Activated CD4-positive, alpha-beta T cell treated with anti-CD3 and anti-CD28 coated beads, Interleukin-2, amount 10 ng/mL, durations not matched to agents 24 days and 14 days (primary cell): Measurements from ENCODE around the gene COL28A1. TPM values are rescaled to one million over a fixed set of nuclear protein-coding genes. Genes with fewer than 3 reads are reported as not detected.
"Not testable (repeated sequence)": the region's sequence is repeated elsewhere in the genome, so short reads cannot be mapped to it uniquely, and the experiment has no call there.

ENCODE experiments used
- DNase-seq: peaks from one replicate; pipeline ENCODE4 v3.0.0; 2022
- H3K27ac Mint-ChIP-seq: one replicate; pipeline ENCODE4 v1.8.0; 2022; ENCODE audit warnings: mild to moderate bottlenecking, mixed read lengths
- H3K27me3 Mint-ChIP-seq: one replicate; pipeline ENCODE4 v1.8.0; 2022; ENCODE audit warnings: mixed read lengths
- H3K36me3 Mint-ChIP-seq: one replicate; pipeline ENCODE4 v1.8.0; 2022; ENCODE audit warnings: low read depth, mild to moderate bottlenecking, mixed read lengths
- H3K4me1 Mint-ChIP-seq: one replicate; pipeline ENCODE4 v1.8.0; 2021; ENCODE audit warnings: mixed read lengths
- H3K4me3 Mint-ChIP-seq: one replicate; pipeline ENCODE4 v1.8.0; 2022; ENCODE audit warnings: mild to moderate bottlenecking, moderate library complexity, mixed read lengths
- H3K9me3 Mint-ChIP-seq: one replicate; pipeline ENCODE4 v1.8.0; 2021; ENCODE audit warnings: mixed read lengths
- intact Hi-C: fragments of 100-400 bp; cut with micrococcal nuclease; formaldehyde crosslinking; loops from one replicate; pipeline ENCODE4 v1.15.1; 2023
- total RNA-seq: library from RNA; stranded (reverse); gene quantifications from 2 replicates; pipeline ENCODE4 v1.2.3, GENCODE V29; 2022

The COL28A1 gene
- total RNA-seq, 1 donor from 2014 or later: not detected

DNA sequence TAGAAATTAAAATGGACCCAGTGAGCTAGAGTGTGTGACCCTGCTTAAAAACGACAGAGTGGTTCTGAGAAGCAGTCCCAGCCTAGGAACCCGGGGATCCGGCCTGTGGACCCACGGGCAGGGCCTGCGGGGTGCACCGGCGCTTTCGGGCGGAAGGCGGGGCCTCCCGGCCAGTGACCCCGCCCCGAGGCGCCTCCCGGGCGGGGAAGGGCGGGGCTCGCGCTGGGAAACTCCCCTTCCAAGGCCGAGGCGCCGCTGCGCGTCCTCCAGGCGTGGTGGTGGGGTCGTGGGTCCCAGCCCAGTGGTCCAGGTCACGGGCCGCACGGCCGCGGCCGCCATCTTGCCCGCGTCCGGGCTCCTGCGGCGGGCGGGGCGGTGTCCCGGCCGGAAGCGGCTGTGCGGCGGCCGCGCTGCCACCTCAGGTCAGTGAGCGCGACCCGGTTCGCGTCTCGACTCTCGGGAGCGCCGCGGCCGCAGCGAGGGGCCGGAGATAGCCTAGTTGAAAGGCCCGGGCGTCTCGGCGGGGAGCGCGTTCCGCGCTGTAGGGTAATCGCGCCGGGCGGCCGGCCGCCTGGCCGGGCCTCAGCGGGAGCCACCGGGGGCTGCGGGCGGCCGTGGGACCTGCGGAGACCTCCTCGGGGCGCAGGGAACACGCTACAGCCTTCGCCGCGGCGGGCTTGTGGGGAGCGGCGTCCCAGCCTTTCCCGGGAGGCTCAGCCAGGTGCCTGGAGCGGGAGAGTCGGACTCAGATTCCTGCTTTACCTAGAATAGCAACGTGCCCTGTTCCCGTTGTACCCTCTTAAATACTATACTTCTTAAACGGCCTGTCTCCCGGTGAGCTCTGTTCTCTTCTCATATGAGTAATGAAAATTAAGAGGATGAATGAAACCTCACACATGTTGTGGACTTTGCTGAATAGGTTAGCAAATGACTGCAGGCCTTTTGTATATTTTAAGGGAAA lies 31.3 kb upstream of the COL28A1 start, which contains the start of gene MIOS:
Gene MIOS (plus strand): TSS at position 234 of the 961 bp plus-strand sequence. CDS start 5,592 bp downstream, outside the sequence.
- Mint-ChIP-seq H3K36me3 (peaks cover 17% of the 10 kb centered on the region), H3K27me3 (no peaks in the 10 kb centered on the region), H3K4me3 (peak within 1 kb of the TSS; percentile 84), H3K4me1 (peaks cover 23% of the 10 kb centered on the region), H3K9me3 (no peaks in the 10 kb centered on the region), H3K27ac (peak within 1 kb of the TSS; percentile 79)
- peak; percentile 96 for DNase-seq
- intact Hi-C loops: loop anchor here (1.0 to 10.0 kb wide), 5 partner anchors 208 to 565 kb away; partner anchors contain the start of genes C1GALT1 and GLCCI1

DNA sequence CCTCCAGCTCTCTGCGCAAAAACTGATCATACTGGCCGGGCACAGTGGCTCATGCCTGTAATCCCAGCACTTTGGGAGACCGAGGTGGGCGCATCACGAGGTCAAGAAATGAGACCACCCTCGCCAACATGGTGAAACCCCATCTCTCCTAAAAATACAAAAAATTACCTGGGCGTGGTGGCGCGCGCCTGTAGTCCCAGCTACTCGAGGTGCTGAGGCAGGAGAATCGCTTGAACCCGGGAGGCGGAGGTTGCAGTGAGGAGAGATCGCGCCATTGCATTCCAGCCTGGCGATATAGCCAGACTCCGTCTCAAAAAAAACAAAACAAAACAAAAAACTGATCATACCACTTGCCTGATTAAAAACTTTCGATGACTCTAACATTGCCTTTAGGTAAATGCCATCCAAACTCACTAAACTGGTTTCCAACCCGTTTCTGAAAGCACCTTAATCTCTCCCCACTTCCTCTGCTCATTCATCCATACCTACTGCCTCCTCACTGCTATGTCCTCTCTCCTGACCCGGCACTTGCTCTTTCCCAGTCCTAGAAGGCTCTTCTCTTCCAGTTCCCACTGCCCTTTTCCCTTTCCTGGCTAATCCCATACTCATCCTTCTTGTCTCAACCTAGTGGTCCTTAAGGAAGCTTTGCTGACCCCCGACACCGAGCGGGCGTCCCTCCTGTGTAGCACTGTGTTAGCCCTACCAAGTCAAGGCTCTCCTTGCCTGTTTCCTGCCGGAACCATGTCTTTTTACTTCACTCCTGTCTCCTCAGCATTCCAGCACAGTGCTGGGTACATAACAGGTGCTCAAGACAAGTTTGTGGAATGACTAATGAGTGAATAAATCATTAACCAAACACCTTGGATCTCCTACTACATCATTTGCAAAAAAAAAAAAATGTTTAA lies 30.3 kb upstream of the COL28A1 start:
- H3K4me1 Mint-ChIP-seq: peaks cover 23% of the 10 kb centered on the region
- intact Hi-C loops: loop anchor here (1.0 to 10.0 kb wide), 6 partner anchors 74 to 566 kb away; partner anchors contain the start of genes C1GALT1, GLCCI1 and UMAD1
- DNase-seq: peak; percentile 65
- no peak overlapping the region for H3K27ac Mint-ChIP-seq
- no peak overlapping the region for H3K4me3 Mint-ChIP-seq
- H3K9me3 Mint-ChIP-seq: peaks cover 3% of the 10 kb centered on the region
- H3K27me3 Mint-ChIP-seq: peaks cover 2% of the 10 kb centered on the region
- peaks cover 17% of the 10 kb centered on the region for H3K36me3 Mint-ChIP-seq

DNA sequence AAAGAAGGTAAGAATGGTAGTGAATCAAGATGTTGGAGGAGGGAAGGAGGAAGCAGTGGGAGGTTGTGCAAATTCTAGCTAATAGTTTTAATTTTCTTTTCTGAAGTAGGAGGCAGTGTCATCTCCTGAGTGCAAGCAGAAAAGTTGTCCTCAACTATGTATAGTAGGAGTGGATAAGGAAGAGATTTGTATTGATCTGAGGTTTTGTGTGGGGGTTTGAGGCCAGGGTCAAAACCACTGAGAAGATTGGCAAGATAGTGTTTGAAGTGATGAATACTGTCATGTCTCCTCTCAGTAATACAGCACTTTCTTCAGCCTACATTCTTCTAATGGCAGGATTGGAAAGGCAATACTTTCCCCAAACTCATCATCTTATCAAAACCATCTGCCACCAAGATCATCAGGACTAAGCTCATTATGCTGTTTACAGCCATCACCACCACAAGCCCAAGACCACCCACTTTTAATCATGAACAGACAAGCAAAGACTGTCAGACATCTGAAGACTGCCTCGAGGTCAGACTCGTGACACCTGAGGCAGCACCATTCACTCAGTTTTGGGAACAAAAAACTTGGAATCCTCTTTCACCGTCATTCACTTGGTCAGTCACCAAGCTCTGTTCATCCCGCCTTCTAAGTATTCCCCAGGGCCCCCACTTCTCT lies 29.5 kb upstream of the COL28A1 start:
- peaks cover 22% of the 10 kb centered on the region for H3K4me1 Mint-ChIP-seq
- intact Hi-C loops: loop anchor here (1.0 to 10.0 kb wide), 5 partner anchors 75 to 567 kb away; partner anchors contain the start of genes GLCCI1 and UMAD1
- H3K4me3 Mint-ChIP-seq: no peak overlapping the region
- no peak overlapping the region for H3K27ac Mint-ChIP-seq
- peaks cover 15% of the 10 kb centered on the region for H3K36me3 Mint-ChIP-seq
- H3K27me3 Mint-ChIP-seq: peaks cover 11% of the 10 kb centered on the region
- H3K9me3 Mint-ChIP-seq: peaks cover 6% of the 10 kb centered on the region
- no peak for DNase-seq

DNA sequence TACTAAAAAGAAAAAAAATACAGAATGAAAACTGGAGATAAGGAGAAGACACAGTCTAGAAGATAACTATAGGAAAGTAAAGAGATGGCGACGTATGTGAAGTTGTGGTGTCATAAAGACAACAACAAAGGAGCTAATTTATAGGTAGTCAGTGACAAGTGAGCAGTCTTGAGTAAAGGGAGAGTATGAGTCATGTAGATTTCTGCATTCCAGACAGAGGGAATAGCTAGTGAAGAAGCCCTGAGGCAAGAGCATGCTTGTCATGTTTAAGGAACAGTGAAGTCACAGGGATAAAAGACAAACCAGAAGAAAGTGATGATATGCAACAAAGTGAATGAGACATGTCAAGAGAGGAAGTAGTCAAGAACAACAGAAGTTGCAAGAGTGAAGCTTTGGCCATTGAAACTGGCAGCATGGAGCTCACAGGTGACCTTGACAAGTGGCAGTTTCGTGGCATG lies 28.7 kb upstream of the COL28A1 start:
- intact Hi-C loops: loop anchor here (10.0 kb wide), 1 partner anchor 210 kb away; no protein-coding TSS in a partner anchor
- Mint-ChIP-seq H3K36me3 (peaks cover 9% of the 10 kb centered on the region), H3K4me3 (no peak overlapping the region), H3K27me3 (peaks cover 16% of the 10 kb centered on the region), H3K9me3 (peaks cover 6% of the 10 kb centered on the region), H3K27ac (no peak overlapping the region), H3K4me1 (peaks cover 15% of the 10 kb centered on the region)
- no peak for DNase-seq

DNA sequence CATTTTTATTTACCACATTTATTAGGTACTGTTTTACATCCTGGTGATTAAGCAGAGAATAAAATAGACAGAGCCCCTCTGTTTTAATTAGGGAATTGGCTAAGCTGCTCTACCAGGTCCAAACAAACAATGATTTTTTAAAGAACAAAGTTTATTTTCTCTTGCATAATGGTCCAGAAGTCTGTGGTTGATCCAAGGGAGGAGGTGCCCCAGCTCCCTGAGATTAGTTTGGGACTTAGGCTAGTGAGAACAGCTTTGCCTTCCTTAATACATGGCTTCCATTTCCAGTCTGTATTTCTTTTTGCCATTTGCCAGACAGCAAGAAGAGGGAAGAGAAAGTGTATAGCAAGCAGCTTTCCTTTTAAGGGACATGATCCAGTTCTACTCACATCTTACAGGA lies 28.1 kb upstream of the COL28A1 start:
- Mint-ChIP-seq H3K4me3 (no peak overlapping the region), H3K36me3 (peaks cover 6% of the 10 kb centered on the region)

DNA sequence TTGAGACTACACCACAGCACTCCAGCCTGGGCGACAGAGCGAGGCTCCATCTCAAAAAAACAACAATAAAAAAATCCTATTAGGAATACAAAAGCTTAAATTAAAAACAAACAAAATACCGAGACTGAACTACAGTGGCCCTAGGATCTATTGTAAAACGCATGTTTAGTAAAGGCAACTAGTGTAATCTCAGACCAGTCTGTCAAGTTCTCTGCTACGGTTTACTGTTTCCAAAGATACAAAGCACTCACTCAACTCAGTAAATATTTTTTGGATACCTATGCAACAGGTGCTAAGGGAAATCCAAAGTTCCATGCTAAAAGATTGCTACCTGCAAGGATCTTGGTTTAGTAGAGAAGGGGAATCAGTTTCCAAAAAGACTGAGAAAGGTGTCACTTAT lies 27.6 kb upstream of the COL28A1 start:
- Mint-ChIP-seq H3K27me3 (peaks cover 23% of the 10 kb centered on the region), H3K4me3 (no peak overlapping the region), H3K27ac (no peak overlapping the region), H3K36me3 (peaks cover 4% of the 10 kb centered on the region), H3K4me1 (peaks cover 5% of the 10 kb centered on the region), H3K9me3 (peaks cover 14% of the 10 kb centered on the region)
- no peak for DNase-seq
- intact Hi-C loops: loop anchor here (10.0 kb wide), 1 partner anchor 212 kb away; no protein-coding TSS in a partner anchor

More for the DNA sequence above, 28.1 kb upstream of the COL28A1 start:
- DNase-seq: no peak
- no peak overlapping the region for H3K27ac Mint-ChIP-seq
- H3K27me3 Mint-ChIP-seq: peaks cover 20% of the 10 kb centered on the region
- H3K4me1 Mint-ChIP-seq: peaks cover 9% of the 10 kb centered on the region
- H3K9me3 Mint-ChIP-seq: peaks cover 8% of the 10 kb centered on the region
- intact Hi-C loops: loop anchor here (10.0 kb wide), 1 partner anchor 211 kb away; no protein-coding TSS in a partner anchor

DNA sequence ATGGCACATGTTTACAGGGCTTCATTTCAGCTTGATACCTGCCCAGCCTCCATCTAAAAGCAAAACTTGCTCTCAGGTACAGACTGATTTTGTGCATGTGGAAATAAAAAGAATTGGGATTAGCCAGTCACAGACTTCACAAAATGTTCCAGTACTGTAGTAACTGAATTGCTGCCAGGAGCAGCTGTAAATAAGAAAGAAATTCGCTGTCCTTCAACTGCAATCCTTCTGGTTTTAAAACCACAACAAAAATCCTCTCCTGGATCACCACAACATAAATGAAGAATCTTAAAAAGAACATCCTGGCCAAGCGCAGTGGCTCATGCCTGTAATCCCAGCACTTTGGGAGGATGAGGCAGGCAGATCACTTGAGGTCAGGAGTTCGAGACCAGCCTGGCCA lies 27.1 kb upstream of the COL28A1 start:
- Mint-ChIP-seq H3K4me1 (no peaks in the 10 kb centered on the region), H3K9me3 (peaks cover 19% of the 10 kb centered on the region), H3K27ac (no peak overlapping the region), H3K27me3 (peaks cover 28% of the 10 kb centered on the region), H3K36me3 (peaks cover under 1% of the 10 kb centered on the region), H3K4me3 (no peak overlapping the region)
- no peak for DNase-seq
- intact Hi-C loops: loop anchor here (10.0 kb wide), 1 partner anchor 212 kb away; no protein-coding TSS in a partner anchor

DNA sequence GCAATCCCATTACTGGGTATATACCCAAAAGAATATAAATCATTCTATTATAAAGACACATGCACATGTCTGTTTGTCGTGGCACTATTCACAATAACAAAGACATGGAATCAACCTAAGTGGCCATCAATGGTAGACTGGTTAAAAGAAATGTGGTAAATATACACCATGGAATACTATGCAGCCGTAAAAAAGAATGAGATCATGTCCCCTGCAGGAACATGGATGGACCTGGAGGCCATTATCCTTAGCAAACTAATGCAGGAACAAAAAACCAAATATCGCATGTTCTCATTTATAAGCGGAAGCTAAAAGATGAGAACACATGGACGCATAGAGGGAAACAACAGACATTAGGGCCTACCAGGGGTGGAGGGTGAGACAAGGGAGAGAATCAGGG lies 25.9 kb upstream of the COL28A1 start:
- peaks cover 19% of the 10 kb centered on the region for H3K9me3 Mint-ChIP-seq
- H3K4me1 Mint-ChIP-seq, H3K4me3 Mint-ChIP-seq, DNase-seq, H3K27ac Mint-ChIP-seq, H3K36me3 Mint-ChIP-seq: not testable (repeated sequence)
- intact Hi-C loops: loop anchor here (10.0 kb wide), 1 partner anchor 213 kb away; no protein-coding TSS in a partner anchor
- peaks cover 31% of the 10 kb centered on the region for H3K27me3 Mint-ChIP-seq

DNA sequence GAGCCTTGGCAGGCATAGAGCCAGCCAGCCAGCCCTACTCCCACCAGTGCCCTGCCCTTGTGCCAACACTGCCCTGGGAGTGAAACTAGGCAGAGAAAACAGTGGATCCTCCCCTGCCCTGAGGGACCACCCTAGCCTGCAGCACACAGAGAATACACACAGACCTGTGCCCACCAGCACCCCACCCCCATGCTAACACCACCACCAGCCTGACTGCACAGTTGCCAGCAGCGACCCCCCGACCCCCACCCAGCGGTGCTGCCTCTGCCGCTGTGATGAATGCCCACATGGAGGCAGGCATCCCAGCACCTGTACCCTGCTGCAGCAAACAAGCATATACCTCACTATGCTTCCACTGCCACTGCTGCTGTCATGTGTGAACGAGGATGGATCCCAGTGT lies 21.6 kb upstream of the COL28A1 start:
- Mint-ChIP-seq H3K9me3 (peaks cover 19% of the 10 kb centered on the region), H3K27me3 (peaks cover 44% of the 10 kb centered on the region), H3K27ac (no peak overlapping the region), H3K4me3 (no peak overlapping the region), H3K4me1 (no peaks in the 10 kb centered on the region), H3K36me3 (peaks cover 3% of the 10 kb centered on the region)
- intact Hi-C loops: no loop called here
- DNase-seq: no peak

DNA sequence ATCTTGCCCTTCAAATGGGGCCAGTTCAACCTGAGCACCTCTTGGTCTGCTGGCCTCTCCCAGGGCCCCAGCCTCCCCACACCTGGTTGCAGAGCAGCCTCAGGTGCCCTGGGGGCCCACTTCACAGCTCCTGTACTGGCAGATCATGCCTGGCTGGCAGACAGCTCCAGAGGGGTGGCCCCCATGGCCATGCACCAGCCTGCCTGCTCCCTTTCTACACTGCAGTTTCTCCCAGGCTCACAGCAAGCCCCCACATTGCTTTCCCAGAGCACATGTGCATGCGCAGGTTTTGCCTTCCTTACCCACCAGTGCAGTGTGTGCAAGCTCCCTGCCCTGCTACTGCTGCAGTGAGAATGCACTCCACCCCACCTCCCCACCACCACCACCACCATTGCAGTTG lies 21.2 kb upstream of the COL28A1 start:
- Mint-ChIP-seq H3K36me3 (peaks cover 3% of the 10 kb centered on the region), H3K4me1 (no peaks in the 10 kb centered on the region), H3K27ac (no peak overlapping the region), H3K4me3 (no peak overlapping the region), H3K9me3 (peaks cover 19% of the 10 kb centered on the region), H3K27me3 (peaks cover 45% of the 10 kb centered on the region)
- intact Hi-C loops: no loop called here
- no peak for DNase-seq

DNA sequence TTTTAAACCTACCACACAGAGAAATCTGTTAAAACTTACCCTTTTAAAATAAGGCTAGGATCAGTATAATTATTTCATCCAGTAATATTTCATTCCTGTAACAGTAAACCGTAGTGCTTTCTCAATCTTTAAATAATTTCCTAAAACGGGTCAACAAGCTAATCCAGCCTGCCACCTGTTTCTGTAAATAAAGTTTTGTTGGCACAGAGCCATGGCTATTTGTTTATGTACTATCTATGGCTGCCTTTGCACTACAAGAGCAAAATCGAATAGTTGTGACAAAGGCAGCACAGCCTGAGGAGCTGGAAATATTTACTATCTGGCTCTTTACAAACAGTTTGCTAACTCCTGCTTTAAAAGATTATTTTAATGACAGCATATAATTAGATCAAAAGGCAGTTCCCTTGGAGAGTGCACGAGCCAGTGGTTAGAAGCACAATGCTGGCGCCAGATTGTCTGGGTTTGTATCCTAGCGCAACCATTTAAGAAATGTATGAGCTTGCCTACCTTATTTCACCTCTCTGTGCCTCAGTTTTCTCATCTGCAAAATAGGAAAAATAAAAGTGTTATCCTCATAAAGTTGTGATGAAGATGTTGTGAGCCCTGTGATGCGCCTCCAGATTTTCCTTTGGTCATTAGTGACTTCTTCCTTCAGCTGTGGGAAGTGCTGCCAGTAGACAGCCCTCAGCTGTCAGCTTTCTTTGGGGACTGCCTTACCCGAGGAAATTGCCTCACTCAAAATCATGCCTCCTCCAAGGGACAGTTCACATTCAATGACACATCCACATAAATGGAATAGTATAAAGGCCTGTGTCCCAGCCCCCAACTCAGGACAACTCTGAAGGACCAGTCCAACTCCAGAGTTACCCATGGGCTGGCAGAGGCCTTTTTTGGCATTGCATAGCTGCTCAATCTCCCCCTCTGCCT lies 19.2 kb upstream of the COL28A1 start:
- Mint-ChIP-seq H3K4me3 (no peak overlapping the region), H3K4me1 (no peaks in the 10 kb centered on the region), H3K36me3 (peaks cover 3% of the 10 kb centered on the region), H3K27me3 (peaks cover 35% of the 10 kb centered on the region), H3K27ac (no peak overlapping the region), H3K9me3 (peaks cover 14% of the 10 kb centered on the region)
- DNase-seq: no peak
- intact Hi-C loops: loop anchor here (5.0 kb wide), 1 partner anchor 662 kb away; no protein-coding TSS in a partner anchor

DNA sequence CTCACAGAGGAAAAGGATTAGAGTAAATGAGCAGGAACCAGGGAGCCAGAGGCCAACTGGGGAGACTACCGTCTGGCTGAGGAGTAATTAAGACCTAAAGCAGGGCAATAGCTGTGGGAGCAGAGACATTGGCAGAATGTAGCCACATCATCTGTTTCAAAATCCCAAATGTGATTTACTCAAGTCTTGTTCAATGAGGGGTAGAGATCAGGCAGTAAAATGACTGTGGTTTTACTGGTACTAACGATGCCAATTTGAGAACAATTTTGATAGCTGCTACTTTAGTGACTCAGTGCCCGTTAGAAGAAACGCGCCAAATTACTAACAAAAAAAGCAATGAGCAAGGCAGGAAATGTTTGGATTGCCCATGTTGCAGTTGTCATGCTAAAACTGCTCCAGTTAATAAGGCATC lies 18.4 kb upstream of the COL28A1 start:
- intact Hi-C loops: loop anchor here (5.0 kb wide), 1 partner anchor 663 kb away; no protein-coding TSS in a partner anchor
- Mint-ChIP-seq H3K36me3 (peaks cover 3% of the 10 kb centered on the region), H3K4me3 (no peak overlapping the region), H3K4me1 (no peaks in the 10 kb centered on the region), H3K27ac (no peak overlapping the region), H3K9me3 (peaks cover 13% of the 10 kb centered on the region), H3K27me3 (peaks cover 38% of the 10 kb centered on the region)
- no peak for DNase-seq
